NCI-H2081 treated with DMSO at 0.1 percent for 48 hours (cell line): ENCODE measurements around the gene IREB2.
"Not testable (repeated sequence)": the region's sequence is repeated elsewhere in the genome, so short reads cannot be mapped to it uniquely, and the experiment has no call there.

Experiments used
- DNase-seq: peaks from one replicate; lab custom pipeline; 2025; lab: John Stamatoyannopoulos, UW

IREB2 gene

DNA sequence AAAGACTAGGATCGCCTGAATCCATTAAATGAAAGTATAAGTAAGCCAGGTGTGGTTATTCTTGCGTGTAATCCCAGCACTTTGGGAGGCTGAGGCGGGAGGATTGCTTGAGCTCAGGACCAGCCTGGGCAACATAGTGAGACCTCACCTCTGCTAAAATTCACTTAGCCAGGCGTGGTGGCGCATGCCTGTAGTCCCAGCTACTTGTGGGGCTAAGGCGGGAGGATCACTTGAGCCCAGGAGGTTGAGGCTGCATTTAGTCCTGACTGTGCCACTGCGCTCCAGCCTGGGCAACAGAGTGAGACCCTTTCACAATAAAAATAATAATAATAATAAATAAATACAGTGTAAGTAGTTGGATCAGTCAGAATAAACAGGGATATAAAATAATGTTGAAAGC is 43.9 kb downstream of the IREB2 start:
- DNase-seq: no peak

DNA sequence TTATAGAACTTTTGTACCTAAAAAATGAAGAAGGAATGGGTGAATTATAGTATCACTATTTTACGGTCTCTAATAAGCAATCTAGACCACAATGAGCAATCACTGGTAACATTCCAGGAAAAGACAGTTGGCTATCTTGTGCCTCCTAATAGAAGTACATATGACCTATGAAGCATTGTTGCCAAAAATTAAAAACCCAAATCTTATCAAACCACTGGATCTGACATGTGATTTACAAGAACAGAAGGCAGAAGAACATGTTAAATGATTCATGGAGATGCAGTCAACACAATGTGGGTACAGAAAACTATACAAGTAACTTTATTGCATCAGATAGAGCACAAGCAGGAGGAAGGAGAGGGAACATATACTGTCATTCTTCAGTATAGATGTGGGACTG is 54.9 kb downstream of the IREB2 start:
- DNase-seq: no peak

DNA sequence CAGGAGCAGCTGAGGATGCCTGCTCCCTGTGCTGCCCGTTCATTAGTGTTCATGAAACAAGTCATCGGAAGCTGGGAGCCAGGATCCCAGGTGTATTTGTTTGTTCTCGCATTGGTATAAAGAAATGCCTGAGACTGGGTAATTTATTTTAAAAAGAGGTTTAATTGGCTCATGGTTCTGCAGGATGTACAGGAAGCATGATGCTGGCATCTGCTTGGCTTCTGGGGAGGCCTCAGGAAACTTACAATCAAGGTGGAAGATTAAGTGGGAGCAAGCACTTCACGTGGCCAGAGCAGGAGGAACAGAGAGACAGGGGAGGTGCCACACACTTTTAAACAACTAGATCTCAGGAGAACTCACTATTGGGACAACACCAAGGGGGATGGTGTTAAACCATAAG is 63.8 kb downstream of the IREB2 start:
- no peak for DNase-seq

- no peak for DNase-seq
These were observed 64.6 kb downstream of the IREB2 start for GRCh38 chr15:78502641-78503040.

GRCh38 chr15:78506971-78507830 is 69.2 kb downstream of the IREB2 start, which contains the start of gene HYKK:
Gene HYKK (plus strand): TSS chr15:78507577. CDS start chr15:78513089, 5,512 bp downstream.
- DNase-seq: peak; percentile 92

DNA sequence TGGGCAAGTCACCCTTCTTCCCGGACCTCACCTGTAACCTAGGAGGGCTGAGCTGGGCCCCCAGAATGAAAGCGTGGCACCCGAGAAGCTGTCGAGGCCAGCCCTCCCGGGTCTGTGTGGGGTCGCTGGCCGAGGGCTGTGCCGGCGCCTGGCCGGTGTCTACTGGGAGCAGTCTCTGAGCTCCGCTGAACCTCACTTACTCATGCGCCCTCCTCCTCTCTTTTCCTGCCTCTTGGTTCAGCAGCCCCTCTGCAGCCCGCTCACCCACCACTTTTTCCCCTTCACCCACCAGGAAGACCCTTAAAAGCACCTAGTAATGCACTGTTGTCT is 69.8 kb downstream of the IREB2 start:
- no peak for DNase-seq

DNA sequence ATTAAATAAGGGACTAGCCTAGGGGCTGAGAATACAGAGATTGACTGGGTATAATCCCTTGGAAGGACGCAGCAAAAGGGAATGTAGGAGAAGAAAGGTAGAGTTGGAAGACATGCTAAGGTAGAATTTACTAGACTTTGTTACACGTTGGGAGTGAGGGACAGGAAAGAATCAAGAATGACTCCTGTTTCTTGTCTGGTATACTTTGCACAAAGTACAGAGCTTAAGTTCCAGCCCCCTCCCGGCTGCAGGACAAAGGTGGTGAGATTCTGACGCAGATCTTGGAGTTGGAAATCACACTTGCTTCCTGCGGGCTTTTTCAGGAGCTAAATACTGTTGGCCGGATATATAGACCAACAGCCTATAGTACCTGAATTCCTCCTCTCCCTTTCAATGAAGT is 70.3 kb downstream of the IREB2 start:
- DNase-seq: no peak

DNA sequence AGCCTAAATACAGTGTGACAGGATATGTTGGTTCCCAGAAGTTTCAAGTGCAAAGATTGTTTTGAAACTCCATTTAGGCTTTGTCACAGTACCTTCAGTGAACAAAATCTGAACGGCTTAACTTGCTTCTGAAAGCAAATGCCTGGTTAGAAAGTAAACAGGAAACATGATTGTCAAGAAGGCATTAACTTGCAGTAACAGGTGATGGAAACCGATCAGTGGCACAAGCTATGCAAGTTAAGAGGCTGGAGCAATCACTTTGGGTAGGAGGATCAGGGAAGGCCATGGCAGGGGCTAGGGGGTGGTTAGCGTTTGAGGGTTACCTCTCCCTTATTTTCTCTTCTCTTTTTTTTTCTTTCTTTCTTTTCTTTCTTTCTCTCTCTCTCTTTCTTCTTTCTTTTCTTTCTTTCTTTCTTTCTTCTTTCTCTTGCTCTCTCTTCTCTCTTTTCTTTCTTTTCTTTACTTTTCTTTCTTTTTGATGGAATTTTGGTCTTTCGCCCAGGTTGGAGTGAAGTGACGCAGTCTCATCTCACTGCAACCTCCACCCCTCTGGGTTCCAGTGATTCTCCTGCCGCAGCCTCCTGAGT is 71.8 kb downstream of the IREB2 start:
- DNase-seq: no peak

DNA sequence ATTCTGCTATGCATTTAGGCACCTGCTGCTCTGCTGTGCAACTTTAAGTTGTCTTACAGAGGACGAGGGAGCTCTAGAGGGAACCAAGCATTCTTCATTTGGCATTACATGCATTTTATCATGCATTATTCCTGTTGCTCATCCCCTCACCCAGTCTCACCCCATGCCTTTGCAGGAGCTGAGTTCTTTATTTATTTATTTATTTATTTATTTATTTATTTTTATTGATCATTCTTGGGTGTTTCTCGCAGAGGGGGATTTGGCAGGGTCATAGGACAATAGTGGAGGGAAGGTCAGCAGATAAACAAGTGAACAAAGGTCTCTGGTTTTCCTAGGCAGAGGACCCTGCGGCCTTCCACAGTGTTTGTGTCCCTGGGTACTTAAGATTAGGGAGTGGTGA is 82.0 kb downstream of the IREB2 start:
- not testable (repeated sequence) for DNase-seq

DNA sequence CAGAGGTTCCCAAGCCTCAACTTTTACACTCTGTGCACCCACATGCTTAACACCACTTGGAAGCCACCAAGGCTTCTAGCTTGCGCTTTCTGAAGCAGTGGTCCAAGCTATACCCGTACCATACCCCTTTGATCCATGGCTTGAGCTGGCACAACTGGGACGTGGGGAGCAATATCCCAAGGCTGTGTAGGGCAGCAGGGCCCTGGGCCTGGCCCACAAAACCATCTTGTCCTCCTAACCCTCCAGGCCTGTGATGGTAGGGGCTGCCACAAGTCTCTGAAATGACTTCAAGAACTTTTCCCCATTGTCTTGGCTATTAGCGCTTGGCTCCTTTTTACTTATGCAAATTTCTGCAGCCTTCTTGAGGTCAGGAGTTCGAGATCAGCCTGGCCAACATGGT is 86.2 kb downstream of the IREB2 start:
- no peak for DNase-seq

DNA sequence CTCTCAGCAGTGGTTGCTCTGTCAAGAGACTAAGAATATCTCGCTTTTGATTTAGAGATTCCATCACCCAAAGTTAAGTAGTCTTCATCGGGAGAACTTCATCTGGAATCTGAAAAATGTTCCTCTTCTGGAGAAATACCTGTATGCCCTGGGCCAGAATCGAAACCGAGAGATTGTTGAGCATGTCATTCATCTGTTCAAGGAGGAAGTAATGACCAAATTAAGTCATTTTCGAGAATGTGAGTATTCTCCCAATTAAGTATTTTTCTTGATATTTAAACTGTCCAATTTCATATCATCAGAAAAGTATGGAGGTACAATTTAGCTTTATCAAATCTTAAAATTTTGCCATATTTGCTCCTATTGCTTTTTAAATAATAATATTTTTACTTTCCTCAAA is 89.3 kb downstream of the IREB2 start:
- DNase-seq: no peak

DNA sequence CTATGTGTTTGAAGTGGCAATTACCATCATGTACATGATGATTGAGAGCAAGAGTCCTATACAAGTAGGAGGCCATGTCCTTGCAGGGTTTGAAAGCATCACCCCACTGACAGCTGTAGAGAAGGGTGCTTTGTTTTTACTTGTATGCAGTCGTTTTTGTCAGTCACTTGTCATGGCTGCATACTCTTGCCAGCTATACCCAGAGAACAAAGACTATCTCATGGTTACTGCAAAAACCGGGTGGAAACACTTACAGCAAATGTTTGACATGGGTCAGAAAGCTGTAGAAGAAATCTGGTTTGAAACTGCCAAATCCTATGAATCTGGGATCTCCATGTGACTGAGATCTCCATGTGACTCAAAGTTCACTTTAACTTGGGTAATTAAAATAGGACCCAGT is 95.3 kb downstream of the IREB2 start:
- no peak for DNase-seq

GRCh38 chr15:78536134-78536533 is 98.1 kb downstream of the IREB2 start:
- DNase-seq: no peak

- no peak for DNase-seq
These were observed 99.4 kb downstream of the IREB2 start for GRCh38 chr15:78537266-78537905.

DNA sequence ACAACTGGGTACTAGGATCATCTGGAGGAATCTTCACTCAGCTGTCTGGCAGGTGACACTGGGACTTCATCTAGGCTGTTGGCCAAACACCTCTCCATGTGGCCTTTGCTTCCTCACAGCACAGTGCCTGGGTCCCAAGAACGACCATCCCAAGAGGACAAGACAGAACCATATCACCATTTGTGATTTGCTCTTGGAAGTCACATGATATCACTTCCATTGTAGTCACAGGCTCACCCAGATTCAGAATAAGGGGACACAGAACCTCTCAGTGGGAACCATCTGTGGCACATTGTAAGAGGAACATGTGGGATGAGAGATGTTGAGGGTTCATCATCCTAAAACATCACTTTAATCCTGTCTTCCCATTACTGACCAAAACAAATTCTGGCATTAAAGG is 100.3 kb downstream of the IREB2 start:
- DNase-seq: no peak

GRCh38 chr15:78539464-78540140 is 101.6 kb downstream of the IREB2 start:
- DNase-seq: not testable (repeated sequence)

GRCh38 chr15:78540141-78540870 is 102.3 kb downstream of the IREB2 start, which contains the start of gene PSMA4:
Gene PSMA4 (plus strand): TSS chr15:78540444. CDS start chr15:78541928, 1,484 bp downstream.
- peak; percentile 39 for DNase-seq

DNA sequence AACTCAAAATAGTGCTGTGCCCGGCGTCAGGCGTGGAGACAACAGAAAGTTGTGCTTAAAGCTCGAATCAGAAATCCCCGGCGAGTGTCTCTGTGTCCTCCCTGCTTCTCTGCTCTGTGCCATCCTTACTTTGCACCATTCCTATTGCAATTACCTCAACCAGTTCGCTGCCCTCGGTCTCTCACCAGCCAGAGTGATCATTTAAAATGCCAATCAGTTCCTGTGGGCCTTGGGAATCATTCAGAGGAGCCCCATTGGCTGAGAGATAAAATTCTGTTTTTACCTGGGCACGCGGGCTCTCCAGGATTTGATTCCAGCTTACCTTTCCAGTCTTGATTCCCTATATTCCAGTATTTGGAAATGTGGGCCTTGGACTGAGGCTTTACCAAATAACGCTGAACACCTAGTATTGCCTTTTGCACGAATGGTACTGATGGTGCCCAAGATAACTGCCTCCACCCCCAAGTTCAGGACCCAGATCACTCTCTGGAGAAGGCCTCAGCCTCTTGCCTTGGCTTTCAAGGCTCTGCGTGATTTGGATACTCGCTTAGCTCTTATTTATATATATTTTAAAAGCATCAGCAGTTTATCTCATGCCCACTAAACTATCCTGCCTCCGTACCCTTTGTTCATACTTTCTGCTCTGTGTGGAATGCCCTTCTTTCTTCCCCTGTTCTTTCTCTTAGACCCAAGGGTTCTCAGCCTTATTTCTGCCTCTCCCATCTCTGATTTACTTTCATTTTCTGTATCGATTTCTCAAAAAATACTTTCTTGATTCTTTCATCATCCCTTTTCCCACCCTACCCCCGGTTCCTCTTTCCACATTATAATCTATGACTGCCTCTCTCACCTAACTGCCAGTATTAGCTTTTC is 103.1 kb downstream of the IREB2 start:
- DNase-seq: no peak

GRCh38 chr15:78541744-78542034 is 103.7 kb downstream of the IREB2 start:
- no peak for DNase-seq

DNA sequence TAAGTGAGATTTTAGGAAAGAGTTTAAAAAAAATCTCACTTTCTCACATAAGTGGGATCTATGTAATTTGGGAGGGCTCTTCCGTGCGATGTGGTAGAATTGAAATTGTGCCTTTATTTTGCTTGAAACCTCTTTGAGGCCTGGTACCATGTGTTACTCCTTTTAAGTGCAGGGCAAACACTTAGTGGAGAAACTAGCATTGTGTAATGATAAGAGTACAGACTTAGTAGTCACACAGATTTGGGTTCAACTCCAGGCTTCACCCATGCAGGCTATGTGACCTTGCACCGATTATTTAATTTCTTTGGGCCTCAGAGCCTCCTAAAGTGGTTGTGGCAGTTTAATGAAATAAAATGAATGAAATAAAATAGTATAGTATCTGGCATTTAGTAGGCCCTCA is 104.6 kb downstream of the IREB2 start:
- no peak for DNase-seq

- DNase-seq: no peak
These were observed 112.2 kb downstream of the IREB2 start for GRCh38 chr15:78550194-78550593.
